MV-4-11 (cell line): ENCODE data around the gene ILF3.

Experiments
- DNase-seq: peaks from one replicate; lab custom pipeline; 2025; lab: John Stamatoyannopoulos, UW

Gene ILF3

DNA sequence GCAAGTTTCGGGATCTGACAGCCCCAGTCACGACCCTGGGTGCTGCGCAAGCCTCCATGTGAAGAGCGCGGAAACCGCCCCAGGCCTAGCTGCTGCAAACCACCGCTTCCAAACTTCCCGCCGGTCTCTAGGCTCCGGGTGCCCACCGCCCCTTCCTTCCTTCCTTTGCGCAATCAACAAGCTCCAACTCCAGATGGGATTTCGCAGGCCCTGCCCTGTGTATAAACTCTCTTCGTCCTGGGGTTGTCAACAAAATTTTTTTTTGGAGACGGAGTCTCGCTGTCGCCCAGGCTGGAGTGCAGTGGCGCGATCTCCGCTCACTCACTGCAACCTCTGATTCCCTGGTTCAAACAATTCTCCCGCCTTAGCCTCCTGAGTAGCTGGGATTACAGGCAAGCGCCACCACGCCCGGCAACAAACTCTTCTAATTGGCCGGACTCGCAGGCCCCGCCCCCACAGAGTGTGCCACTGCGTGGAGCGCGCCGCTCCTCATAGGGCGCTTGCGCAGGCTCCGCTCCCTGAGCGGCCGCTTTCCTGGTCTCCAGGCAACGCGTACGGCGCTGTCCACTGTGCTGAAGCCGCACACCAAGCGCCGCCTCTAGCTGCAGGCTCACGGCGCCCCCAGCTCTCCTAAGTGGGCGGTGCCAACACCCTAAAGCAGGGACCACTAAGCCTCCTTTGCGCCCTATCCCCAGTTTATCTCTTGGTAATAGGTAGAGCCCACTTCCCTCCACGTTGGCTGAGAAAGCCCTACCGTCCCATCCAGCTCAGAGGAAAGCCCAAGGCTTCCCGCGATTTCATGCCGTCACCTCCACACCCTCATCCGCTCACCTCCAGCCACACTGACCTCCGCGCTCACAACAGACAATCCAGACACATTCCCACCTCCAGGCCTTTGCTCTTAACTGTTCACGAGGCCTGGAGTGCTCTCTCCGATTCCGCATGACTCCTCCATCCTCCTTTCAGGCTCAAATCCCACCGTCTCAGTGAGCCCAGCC is 41.6 kb downstream of the ILF3 start:
- peak; percentile 97 for DNase-seq

DNA sequence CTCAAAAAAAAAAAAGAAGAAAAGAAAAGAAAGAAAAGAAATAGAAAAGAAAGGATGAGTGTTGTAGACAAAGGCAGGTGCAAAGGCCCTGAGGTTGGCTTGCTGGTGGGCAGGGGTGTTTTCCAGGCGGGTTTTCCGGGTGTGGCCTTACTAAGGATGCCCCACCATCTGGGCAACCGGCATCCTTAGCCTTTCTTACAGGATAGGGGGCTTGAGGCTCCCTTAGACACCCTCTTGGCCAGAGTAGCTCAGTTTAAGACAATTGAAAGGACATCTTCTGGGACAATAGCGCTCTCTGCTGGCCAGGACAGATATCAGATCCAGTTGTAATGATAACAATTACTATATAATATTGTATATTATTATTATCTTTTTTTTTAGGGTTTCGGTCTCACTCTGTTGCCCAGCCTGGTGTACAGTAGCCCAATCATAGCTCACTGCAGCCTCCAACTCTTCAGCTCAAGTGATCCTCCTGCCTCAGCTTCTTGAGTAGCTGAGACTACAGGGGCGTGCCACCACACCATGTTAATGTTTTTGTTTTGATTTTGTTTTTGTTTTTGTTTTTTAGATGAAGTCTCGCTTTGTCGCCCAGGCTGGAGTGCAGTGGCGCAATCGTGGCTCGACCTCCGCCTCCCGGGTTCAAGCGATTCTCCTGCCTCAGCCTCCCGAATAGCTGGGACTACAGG is 45.6 kb downstream of the ILF3 start:
- DNase-seq: peak; percentile 69

- peak; percentile 40 for DNase-seq
Observed at GRCh38 chr19:10701955-10702525, 47.9 kb downstream of the ILF3 start.

DNA sequence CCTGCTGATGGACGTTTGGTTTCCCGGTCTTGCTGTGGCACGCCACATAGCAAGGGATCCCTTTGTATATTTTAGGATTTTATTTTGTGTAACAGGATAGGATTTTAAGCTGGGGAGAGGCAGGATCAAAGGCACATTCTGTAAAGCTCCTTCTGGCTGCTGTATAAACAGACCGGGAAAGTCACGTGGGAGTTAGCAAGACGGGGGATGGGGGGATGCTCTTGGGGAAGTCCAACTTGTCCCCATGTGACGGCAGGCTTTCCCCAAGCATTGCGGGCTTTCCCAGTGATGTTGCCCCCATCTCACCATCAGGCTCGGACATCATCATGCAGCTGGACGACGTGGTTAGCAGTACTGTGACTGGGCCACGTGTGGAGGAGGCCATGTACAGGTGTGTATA is 52.8 kb downstream of the ILF3 start:
- no peak for DNase-seq

- DNase-seq: no peak
Observed at GRCh38 chr19:10707440-10707839, 53.3 kb downstream of the ILF3 start.

- no peak for DNase-seq
Observed at GRCh38 chr19:10708291-10708690, 54.1 kb downstream of the ILF3 start.

DNA sequence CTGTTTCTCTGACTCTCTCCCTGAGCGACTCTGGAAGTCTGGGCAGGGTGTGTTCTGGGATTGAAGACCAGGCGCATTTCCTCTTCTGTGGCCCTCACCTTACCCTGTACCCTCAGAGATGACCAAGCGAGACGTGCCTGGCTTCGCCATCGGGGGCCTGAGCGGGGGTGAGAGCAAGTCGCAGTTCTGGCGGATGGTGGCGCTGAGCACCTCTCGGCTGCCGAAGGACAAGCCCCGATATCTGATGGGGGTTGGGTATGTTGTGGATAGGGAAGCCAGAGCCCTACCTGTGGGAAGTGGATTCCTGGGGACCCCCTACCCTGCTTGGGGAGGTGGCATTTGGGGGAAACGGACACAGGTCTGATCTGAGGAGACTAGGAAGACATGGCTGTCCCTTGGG is 57.9 kb downstream of the ILF3 start:
- DNase-seq: no peak

DNA sequence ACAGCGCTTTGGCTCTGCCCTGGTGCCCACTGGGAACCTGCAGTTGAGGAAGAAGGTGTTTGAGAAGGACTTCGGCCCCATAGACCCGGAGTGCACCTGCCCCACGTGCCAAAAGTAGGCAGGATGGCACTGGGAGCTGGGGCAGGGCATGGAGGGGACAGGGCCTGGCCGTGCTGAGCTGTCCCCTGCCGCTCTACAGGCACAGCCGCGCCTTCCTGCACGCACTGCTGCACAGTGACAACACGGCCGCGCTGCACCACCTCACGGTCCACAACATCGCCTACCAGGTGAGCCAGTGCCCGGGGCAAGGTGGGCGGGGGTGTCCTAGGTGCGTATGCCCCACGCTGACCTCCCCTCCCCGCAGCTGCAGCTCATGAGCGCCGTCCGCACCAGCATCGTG is 58.6 kb downstream of the ILF3 start:
- no peak for DNase-seq

DNA sequence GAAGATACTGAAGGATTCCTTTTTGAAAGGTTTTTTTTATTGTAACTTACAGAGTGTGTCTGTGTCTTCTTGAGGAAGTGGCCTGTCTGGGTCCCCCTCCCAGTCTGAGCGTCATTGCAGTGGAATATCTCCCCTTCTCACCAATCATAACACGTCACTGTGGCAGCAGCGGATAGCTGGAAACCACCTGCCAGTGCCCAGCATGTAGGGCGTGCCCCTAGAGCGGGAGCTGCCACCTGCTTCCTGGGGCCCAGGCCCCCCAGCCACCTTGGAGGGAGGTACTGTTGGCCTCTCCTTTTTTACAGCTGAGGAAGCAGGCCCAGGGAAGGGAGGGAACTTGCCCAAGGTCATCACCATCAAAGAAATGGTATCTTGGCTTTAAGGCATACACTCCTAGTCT is 59.2 kb downstream of the ILF3 start:
- no peak for DNase-seq

- no peak for DNase-seq
Observed at GRCh38 chr19:10717054-10717355, 62.9 kb downstream of the ILF3 start.

- peak; percentile 100 for DNase-seq
Observed at GRCh38 chr19:10717356-10718204, 63.4 kb downstream of the ILF3 start, which contains the start of gene DNM2. Gene DNM2 (plus strand): TSS chr19:10718079. CDS start chr19:10718243, 164 bp downstream.

DNA sequence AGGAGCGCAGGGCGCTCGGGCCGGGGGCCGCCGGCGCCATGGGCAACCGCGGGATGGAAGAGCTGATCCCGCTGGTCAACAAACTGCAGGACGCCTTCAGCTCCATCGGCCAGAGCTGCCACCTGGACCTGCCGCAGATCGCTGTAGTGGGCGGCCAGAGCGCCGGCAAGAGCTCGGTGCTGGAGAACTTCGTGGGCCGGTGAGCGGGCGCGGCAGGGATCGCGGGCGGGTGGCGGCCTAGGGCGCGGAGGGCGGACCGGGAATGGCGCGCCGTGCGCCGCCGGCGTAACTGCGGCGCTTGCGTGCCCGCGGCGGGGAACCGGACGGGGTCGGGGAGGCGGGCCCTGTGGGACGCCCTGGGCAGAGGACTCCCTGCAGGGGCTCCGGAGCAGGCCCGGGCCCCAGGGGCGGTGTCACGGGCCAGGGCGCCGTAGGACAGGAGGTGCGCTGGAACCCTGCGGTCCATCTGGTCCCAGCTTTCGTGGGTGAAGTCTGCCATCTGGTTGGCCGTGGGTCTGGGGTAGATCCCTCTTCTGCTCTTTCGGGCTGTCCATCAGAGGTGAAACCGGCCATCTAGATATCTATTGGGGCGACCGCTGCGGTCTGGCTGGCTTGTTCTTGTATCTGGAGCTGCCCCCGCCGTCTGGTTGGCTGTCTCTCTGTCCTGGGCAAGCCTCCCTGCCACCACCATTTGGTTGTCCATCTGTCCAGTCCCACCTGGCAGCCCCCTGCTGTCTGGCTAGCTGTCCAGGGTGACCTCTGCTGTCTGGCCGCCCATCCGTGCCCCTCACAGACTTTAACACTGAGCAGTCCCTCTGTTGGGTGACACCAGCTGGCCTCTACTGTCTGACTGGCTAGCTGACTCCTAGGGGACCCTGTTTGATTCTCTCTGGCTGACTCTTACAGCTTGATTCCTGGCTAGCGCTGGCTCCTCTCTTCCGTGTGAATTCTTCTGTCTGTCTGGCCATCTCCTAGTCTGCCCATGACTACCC is 64.4 kb downstream of the ILF3 start:
- peak; percentile 27 for DNase-seq

- peak; percentile 81 for DNase-seq
Observed at GRCh38 chr19:10719466-10719961, 65.4 kb downstream of the ILF3 start.

- no peak for DNase-seq
Observed at GRCh38 chr19:10720607-10721125, 66.5 kb downstream of the ILF3 start.

DNA sequence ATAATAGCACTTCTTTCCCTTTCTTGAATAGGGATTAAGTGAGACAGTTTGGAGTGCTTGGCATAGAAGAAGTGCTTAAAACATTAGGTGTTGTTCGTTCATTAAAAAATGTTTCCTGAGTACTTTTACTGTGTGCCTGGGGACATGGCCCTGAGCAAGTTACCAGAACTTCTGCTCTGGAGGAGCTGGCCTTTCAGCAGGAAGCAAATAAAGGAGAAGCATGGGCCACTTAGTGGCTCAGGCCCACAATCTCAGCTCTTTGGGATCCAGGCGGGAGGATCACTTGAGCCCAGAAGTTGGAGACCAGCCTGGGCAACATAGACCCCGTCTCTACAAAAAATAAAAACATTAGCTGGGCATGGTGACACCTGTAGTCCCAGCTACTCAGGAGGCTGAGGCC is 69.4 kb downstream of the ILF3 start:
- no peak for DNase-seq

DNA sequence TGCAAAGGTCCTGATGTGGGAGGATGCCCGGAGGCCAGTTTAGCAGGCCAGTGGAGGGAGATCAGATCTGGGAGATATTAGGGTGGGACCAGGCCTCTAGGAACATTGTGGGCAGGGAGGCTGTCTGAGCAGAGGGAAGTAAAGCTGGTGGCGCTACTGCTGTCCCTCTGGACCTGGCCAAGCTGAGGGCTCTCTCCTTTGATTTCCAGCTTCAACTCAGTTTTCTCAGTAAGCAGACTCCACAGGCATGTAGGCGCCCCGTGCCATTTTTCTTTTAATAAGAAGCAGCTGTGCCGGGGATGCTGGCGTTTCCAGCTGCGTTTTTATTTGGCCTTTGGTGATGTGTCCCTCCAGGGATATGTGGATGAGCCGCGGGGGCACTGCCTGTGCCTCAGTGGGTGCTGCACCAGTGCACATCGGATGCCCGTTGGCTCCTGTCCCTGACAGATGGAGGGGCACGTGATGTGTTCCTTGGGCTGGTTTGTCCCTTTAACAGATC is 70.5 kb downstream of the ILF3 start:
- DNase-seq: no peak

GRCh38 chr19:10725415-10725814 is 71.3 kb downstream of the ILF3 start:
- DNase-seq: no peak

- no peak for DNase-seq
Observed at GRCh38 chr19:10726268-10726667, 72.1 kb downstream of the ILF3 start.

DNA sequence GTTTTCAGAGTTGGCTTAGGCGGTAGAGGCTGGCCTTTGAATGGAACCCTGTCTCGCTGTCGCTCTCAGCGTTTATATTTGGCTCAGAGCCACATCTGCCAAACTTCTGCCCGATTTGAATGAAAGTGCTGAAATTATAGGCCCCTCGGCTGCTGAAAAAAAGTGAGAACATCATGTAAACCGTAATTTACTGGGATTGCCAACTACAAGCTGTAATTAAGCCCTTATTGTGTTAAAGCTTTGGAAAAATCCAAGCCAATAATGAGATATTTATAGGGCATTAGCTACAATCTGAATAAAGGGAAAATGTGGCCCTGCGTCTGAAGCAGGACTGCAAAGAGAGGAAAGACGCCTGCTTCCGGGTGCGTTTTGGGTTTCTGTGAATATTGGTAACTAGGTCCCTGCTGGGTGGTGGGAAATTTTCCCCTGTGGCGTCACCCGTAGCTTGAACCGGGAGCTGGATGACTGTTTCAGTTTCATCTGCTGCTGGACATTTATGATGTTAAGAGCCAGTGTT is 73.6 kb downstream of the ILF3 start:
- DNase-seq: no peak

DNA sequence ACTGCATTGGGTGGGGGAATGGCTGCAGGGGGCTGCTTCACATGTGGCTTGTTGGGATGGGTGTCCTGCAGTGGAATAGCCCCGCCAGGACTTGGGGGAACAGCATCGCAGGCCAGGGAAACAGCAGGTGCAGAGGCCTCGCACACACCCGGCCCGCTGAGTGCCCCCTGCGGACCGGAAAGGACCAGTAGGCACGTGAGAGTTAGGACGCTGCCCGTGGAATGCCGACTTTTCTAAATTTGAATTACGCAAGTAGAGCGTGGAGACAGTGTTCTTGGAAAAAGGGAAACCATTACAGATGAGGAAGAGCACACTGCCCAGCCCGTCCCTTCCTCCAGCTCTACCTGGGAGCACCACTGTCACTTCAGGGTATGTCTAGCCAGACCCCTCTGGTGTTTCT is 75.3 kb downstream of the ILF3 start:
- peak; percentile 78 for DNase-seq
